Retinal pigment epithelial cell (primary cell): ENCODE results near the gene ARFGAP1.
A peak's percentile ranks its signal among the peaks of the same experiment; 100 is the strongest.

Source experiments
- DNase-seq: peaks from one replicate; pipeline ENCODE4 v3.0.0-alpha.2; 2010; ENCODE audit warnings: low read depth
- H3K4me3 ChIP-seq: 2 replicates; pipeline ENCODE4 v1.5.1; 2011; ENCODE audit warnings: mild to moderate bottlenecking, low read length, control low read depth, moderate library complexity
- TF ChIP-seq, protein P1 (sequence below): conservative IDR thresholded peaks from 2 replicates; pipeline ENCODE4 v1.5.1; 2011; ENCODE audit warnings: low read depth, low read length, control low read depth, inconsistent platforms

ARFGAP1 gene

DNA sequence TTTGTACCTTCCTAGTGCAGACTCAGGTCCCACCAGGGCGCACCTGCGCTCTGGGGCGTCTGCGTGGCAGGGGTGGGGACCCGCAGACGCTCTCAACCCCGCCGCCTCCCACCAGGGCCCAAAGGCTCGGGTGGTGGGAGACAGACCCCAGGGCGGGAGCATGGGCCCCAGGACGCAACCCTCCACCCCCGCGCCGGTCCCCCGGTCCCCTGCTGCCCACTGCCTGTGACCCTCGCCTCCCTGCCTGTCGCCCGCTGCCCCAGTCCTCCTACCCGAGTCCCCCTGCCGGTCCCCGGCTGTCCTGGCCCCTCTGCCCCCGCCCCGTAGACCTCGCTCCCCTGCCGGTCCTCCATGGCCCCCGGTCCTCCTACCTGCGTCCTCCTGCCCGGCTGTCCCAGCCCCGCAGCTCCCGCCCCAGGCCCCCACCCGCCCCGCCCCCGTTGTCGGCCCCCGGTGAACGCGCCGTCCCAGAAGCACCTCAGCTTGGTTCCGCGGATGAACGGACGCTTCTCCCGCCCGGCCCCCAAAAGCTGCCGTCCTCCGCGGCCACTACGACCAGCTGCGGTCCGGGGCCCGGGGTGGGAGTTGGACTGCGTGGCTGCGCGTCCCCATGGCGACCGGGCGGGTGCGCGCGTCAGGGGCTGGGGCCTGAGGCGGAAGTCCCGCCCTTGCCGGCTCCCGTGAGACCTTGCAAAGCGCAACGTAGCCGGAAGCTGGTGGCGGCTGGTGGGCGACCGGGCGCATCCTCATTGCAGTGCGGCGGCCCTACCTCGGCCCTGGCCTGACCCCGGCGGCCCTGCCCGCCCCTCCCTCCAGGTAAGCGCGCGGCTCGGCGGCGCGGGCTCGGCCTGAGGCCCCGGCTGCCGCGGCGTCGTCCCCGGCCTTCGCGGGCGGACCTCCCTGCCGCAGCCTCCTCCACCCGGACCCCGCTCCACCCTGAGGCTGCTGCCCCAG lies at the start of gene ARFGAP1:
TSS of gene ARFGAP1 (plus strand) at position 709 of the 954 bp plus-strand sequence. CDS start 2,768 bp downstream, outside the sequence.
- TF ChIP-seq, protein P1, sequence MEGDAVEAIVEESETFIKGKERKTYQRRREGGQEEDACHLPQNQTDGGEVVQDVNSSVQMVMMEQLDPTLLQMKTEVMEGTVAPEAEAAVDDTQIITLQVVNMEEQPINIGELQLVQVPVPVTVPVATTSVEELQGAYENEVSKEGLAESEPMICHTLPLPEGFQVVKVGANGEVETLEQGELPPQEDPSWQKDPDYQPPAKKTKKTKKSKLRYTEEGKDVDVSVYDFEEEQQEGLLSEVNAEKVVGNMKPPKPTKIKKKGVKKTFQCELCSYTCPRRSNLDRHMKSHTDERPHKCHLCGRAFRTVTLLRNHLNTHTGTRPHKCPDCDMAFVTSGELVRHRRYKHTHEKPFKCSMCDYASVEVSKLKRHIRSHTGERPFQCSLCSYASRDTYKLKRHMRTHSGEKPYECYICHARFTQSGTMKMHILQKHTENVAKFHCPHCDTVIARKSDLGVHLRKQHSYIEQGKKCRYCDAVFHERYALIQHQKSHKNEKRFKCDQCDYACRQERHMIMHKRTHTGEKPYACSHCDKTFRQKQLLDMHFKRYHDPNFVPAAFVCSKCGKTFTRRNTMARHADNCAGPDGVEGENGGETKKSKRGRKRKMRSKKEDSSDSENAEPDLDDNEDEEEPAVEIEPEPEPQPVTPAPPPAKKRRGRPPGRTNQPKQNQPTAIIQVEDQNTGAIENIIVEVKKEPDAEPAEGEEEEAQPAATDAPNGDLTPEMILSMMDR: no peak
- peak; percentile 64 for DNase-seq
- peak within 1 kb of the TSS; percentile 92 for H3K4me3 ChIP-seq

DNA sequence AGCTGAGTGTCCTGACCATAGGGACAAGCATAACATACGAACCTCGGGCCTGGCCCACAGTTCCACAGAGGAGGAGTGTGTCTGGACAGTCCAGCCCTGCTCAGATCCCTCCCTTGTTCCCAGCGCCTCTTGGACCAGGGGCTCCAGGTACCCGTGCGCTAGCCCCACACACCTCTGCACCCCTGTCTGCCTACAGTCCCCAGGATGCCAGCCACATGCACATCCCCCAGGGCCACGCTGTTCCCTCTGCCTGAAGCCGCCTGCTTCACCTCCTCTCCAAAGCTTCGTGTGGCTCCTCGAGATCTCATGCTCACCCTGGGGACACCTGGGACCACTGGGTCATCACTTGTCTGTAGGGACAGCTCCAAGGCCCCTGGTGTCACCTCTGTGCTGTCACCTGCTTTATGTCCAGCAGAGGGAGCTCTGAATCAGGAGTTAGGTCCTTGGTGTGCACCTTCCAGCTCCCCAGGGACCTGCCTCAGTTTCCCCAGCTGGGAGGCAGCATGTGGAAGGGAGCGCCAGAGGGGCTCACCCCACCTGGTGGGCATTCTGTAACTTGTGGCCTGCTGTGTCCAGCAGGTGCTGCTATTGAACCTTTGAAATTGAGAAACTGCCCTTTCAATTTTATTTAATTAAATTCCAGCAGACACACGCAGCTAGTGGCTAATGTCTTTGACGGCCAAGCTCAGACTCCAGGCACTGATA lies 49.3 kb upstream of the ARFGAP1 start:
- H3K4me3 ChIP-seq: no peak overlapping the region
- DNase-seq: no peak
- TF ChIP-seq, protein P1: peak; percentile 84

DNA sequence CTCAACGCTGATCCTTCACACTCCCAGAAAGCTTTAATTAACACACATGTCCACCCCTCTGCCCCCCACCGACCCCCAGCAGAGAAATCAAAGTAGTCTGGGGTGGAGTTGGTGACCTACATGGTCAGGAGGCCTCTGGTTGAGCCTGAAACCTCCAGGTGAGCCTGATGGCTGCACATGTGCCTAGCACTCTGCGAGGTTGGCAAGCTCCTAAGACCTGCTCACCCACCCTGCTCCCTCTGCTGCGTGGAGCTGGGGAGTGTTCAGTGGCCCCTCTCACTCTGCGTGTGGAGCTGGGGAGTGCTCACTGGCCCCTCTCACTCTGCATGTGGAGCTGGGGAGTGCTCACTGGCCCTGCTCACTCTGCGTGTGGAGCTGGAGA lies 48.8 kb upstream of the ARFGAP1 start:
- no peak for DNase-seq
- TF ChIP-seq, protein P1: no peak
- H3K4me3 ChIP-seq: no peak overlapping the region

DNA sequence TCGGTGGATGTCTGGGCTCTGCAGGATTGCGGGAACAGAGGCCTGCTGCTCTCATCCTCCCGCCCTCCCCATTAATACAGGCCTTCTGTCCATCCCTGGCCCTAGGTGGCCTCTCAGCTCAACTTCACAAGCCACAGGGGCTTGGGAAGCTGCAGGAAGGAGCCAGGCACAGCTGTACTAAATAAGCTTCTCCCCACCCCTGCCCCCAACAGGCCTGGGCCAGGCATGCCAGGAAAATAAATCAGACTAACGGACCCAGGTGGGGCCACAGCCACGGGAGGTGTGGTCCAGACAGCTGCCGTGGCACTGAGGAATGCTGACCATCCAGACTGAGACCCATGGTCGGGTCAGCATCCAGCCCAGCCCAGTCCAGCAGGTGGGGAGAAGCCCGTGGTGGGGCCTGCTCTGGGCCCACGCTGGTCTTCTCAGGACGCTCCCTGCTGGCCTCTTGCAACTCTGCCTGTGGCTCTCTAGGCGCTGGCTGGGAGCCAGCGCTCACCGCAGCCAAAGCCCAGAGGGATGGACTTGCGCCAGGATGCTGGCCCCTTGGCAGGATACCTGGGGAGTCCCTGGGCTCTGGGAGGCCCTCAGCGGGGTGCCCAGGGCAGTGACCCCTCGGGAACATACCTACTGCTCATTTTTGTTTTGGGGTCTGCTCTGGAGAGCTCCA lies 48.1 kb upstream of the ARFGAP1 start:
- DNase-seq: no peak
- TF ChIP-seq, protein P1: peak; percentile 54

DNA sequence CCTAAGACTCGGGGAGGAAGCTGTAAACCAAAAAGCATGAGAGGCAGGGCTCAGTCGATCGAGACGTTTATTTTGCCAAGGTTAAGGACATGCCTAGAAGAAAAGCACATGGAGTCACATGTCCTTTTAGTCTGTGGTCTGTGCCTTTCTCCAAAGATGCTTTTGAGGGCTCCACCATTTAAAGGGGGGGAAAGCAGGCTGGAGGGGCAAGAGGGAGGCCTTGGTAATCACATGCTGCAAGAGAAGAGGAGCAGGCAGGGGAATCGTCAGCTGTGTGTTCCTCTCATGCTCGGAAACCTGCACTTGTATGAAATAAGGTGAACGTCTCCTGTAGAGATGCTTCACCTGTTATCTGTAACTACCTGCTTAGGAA lies 47.5 kb upstream of the ARFGAP1 start:
- TF ChIP-seq, protein P1: no peak
- no peak overlapping the region for H3K4me3 ChIP-seq
- no peak for DNase-seq

More for the DNA sequence above, 48.1 kb upstream of the ARFGAP1 start:
- no peak overlapping the region for H3K4me3 ChIP-seq

DNA sequence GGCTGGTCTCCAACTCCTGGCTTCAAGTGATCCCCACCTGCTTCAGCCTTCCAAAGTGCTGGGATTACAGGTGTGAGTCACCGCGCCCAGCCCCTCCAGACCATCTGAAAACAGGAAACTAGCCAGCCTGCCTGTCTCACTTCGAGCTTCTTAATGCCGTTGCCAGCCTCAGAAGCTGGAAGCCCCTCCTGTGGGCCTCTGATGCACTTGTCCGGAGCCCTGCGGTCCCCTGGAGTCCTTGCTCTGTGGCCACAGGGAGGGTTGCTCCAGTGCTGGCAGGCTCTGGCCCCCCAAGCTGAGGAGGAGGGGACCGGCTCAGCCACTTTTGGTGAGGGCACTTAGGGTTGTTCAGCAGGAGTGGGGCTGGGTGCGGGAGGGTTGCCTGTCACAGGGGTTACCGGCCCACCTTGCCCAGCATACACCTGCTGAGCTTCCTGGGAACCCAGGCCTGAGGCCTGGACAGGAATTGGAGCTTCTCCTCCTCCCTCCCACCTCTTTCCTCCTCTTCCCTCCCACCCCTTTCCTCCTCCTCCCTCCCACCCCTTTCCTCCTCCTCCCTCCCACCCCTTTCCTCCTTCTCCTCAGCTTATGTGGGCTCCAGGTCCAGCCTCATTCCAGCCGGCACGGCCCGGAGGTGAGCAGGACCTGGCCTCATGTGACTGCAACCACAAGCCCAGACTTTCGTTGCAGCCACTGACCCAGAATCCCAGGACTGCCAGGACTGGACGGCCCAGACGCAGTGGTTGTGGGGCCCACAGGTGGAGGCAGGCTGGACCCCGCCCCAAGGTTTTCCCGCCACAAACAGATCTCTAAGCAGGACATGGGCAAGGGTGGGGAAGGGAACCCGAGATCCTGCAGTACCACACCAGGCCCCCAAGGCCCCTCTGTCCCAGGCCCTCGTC lies 46.3 kb upstream of the ARFGAP1 start:
- DNase-seq: no peak
- TF ChIP-seq, protein P1: no peak
- H3K4me3 ChIP-seq: no peak overlapping the region
